ENCODE measurements around the gene ZFAND2A. TPM values are rescaled to one million over a fixed set of nuclear protein-coding genes. Genes with fewer than 3 reads are reported as not detected.

Gene ZFAND2A
- total RNA-seq, 1 experiment from 2014 or later = 40.7 TPM

DNA sequence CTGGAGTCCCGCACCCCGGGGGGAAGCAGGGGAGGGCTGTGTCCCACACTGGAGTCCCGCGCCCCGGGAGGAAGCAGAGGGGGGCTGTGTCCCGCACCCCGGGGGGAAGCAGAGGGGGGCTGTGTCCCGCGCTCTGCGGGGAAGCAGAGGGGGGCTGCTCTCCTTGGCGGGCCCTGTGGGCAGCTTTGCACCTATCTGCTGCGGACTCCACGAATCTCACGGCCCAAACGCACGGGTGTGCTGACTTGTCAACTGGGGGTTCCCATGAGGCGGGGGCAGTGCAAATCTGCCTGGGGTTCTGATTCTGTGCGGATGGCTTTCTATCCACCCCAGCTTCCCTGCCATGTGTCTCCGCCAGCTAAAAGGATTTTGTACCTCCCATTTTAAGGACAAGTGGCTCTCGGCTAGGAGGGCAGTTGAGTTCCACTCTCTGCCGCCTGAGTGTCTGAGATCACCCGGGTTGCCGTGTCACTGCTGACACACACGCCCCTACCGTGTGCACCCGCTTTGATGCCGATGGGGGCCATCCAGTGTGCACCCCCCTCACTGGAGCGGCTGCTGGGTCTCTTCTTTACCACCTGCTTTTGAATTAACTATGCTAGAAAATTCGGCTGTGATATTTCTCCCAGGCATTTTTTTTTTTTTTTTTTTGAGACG, 51.6 kb downstream of the ZFAND2A start:
- no peak for DNase-seq (ENCODE audit: unreplicated experiment)
- intact Hi-C loops (cut with micrococcal nuclease) = no loop called here
- BruUV-seq (replicated peaks) = no TSS peak
- Mint-ChIP-seq H3K36me3 (ENCODE audit: insufficient read depth, unreplicated experiment) (peaks cover 5% of the 10 kb centered on the region), H3K27me3 (ENCODE audit: insufficient read depth, unreplicated experiment) (no peaks in the 10 kb centered on the region), H3K9me3 (ENCODE audit: unreplicated experiment) (no peaks in the 10 kb centered on the region), H3K4me1 (ENCODE audit: insufficient read depth, unreplicated experiment) (no peaks in the 10 kb centered on the region), H3K27ac (ENCODE audit: low read depth, unreplicated experiment) (no peak overlapping the region), H3K4me3 (ENCODE audit: unreplicated experiment) (no peak overlapping the region)
- TF ChIP-seq, protein P1, sequence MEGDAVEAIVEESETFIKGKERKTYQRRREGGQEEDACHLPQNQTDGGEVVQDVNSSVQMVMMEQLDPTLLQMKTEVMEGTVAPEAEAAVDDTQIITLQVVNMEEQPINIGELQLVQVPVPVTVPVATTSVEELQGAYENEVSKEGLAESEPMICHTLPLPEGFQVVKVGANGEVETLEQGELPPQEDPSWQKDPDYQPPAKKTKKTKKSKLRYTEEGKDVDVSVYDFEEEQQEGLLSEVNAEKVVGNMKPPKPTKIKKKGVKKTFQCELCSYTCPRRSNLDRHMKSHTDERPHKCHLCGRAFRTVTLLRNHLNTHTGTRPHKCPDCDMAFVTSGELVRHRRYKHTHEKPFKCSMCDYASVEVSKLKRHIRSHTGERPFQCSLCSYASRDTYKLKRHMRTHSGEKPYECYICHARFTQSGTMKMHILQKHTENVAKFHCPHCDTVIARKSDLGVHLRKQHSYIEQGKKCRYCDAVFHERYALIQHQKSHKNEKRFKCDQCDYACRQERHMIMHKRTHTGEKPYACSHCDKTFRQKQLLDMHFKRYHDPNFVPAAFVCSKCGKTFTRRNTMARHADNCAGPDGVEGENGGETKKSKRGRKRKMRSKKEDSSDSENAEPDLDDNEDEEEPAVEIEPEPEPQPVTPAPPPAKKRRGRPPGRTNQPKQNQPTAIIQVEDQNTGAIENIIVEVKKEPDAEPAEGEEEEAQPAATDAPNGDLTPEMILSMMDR (IDR thresholded peaks at IDR 0.05; ENCODE audit: unreplicated experiment) = no peak
- ChIA-PET CTCF (interaction anchor here (0.6 to 0.7 kb wide), 2 partner anchors 33 to 41 kb away, joined by 3 to 4 read pairs; no protein-coding TSS in a partner anchor), POLR2A (no interaction called here)

DNA sequence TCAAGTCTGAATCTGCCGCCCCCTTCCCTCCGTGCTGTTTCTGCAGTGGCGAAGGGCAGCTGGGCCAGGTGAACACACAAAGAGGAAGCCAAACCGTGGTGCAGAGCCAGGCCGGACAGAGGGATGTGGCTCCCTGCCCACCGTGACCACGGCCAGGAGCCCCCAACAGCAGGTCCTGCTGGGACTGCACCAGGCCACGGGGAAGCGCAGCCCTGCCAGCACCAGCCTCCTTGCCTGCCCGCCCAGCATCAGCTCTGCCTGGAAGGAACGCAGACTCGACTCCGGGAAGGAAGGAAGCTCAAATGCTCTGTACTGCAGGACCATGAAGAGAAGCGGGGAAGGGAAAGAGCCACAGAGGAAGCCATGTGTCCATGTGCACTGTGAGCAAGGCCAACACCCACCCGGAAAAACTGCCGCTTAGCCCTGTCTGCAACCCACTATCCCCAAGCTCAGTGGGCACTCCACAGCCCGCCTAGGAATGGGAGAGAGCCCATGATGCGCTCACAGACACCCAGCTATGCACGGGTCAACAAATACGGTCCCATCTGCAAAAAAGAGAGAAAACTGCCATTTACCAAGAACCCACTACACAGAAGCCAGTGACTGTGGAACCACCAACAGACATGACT, 53.1 kb downstream of the ZFAND2A start:
- DNase-seq (ENCODE audit: unreplicated experiment) = no peak
- H3K36me3 Mint-ChIP-seq (ENCODE audit: insufficient read depth, unreplicated experiment) = peaks cover 17% of the 10 kb centered on the region
- ChIA-PET POLR2A (interaction anchor here (1.3 kb wide), 1 partner anchor 18 kb away, joined by 3 read pairs; no protein-coding TSS in a partner anchor), CTCF (interaction anchor here (1.0 to 1.2 kb wide), 3 partner anchors 9 to 41 kb away, joined by 3 to 5 read pairs (median 4); no protein-coding TSS in a partner anchor)
- TF ChIP-seq, protein P1 (IDR thresholded peaks at IDR 0.05; ENCODE audit: unreplicated experiment) = no peak
- intact Hi-C loops (cut with micrococcal nuclease) = no loop called here
- H3K4me3 Mint-ChIP-seq (ENCODE audit: unreplicated experiment) = no peak overlapping the region
- no peaks in the 10 kb centered on the region for H3K9me3 Mint-ChIP-seq (ENCODE audit: unreplicated experiment)
- H3K27me3 Mint-ChIP-seq (ENCODE audit: insufficient read depth, unreplicated experiment) = no peaks in the 10 kb centered on the region
- H3K4me1 Mint-ChIP-seq (ENCODE audit: insufficient read depth, unreplicated experiment) = no peaks in the 10 kb centered on the region
- BruUV-seq (replicated peaks) = no TSS peak
- no peak overlapping the region for H3K27ac Mint-ChIP-seq (ENCODE audit: low read depth, unreplicated experiment)

DNA sequence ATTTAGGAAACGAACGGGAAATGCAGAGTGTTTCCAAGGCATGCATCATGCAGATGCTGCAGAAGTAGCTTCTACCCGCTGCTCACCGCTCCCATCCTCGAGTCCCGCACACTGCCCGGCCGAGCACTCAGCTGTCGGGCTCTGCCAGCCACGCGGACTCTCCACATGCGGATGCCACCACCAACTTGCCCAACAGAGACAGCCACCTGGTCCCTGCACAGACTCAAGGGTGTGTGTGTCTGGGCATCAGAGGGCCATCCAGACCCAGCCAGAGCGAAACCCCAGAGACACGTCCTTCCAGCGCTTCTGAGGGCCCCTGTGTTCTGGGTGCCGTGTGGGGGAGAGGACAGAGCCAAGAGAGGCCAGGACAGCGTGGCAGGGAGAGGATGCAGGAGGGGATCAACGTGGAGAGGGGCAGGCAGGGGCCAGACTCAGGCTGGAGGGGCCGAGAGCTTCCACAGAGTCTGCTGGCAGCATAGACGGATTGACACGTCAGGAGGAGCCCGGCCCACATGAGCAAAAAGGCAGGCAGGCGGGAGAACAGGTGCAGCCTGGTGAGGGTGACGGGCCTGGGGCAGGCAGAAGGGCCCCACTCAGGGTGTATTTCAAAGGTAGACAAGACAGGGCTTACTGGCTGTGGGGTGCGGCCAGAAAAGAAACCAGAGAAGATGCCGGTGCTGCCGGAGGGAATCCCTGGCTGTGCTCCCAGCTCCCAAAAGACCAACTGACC, 53.8 kb downstream of the ZFAND2A start:
- intact Hi-C loops (cut with micrococcal nuclease) = no loop called here
- no peaks in the 10 kb centered on the region for H3K9me3 Mint-ChIP-seq (ENCODE audit: unreplicated experiment)
- POLR2A ChIA-PET = interaction anchor here (0.6 to 1.3 kb wide), 2 partner anchors 17 to 244 kb away, joined by 3 to 4 read pairs; no protein-coding TSS in a partner anchor

More for the DNA sequence above, 53.8 kb downstream of the ZFAND2A start:
- Mint-ChIP-seq H3K36me3 (ENCODE audit: insufficient read depth, unreplicated experiment) (peaks cover 17% of the 10 kb centered on the region), H3K27me3 (ENCODE audit: insufficient read depth, unreplicated experiment) (no peaks in the 10 kb centered on the region), H3K4me1 (ENCODE audit: insufficient read depth, unreplicated experiment) (no peaks in the 10 kb centered on the region), H3K27ac (ENCODE audit: low read depth, unreplicated experiment) (no peak overlapping the region), H3K4me3 (ENCODE audit: unreplicated experiment) (no peak overlapping the region)
- TF ChIP-seq, protein P1 (IDR thresholded peaks at IDR 0.05; ENCODE audit: unreplicated experiment) = no peak
- no peak for DNase-seq (ENCODE audit: unreplicated experiment)
- BruUV-seq (replicated peaks) = no TSS peak
- CTCF ChIA-PET = interaction anchor here (1.0 to 1.2 kb wide), 3 partner anchors 10 to 41 kb away, joined by 3 to 5 read pairs (median 4); no protein-coding TSS in a partner anchor
